Endothelial cell of umbilical vein (primary cell): ENCODE measurements around the gene FUT6.
"Not testable (repeated sequence)": the region's sequence is repeated elsewhere in the genome, so short reads cannot be mapped to it uniquely, and the experiment has no call there.

Experiments used
- CTCF ChIP-seq, 2 donors: IDR thresholded peaks; 1 replicate in 1 of 2; 2 replicates in 1 of 2; pipeline ENCODE4 v1.5.1; 2011; ENCODE audit warnings: low read length in 2 of 2, mild to moderate bottlenecking in 2 of 2, moderate library complexity in 2 of 2, control low read depth in 1 of 2, inconsistent platforms in 1 of 2, low read depth in 1 of 2; ENCODE audit not compliant: insufficient read depth in 1 of 2; ENCODE audit errors: extremely low read depth in 1 of 2
- EZH2 ChIP-seq: IDR thresholded peaks from 2 replicates; pipeline ENCODE4 v1.6.1; 2012; ENCODE audit warnings: borderline replicate concordance, low read depth, mild to moderate bottlenecking, moderate library complexity, low read length, inconsistent platforms; ENCODE audit not compliant: severe bottlenecking
- POLR2A ChIP-seq: IDR thresholded peaks from 2 replicates; pipeline ENCODE4 v1.6.1; 2012; ENCODE audit warnings: low read depth, mild to moderate bottlenecking, control low read depth, low read length
- POLR2AphosphoS5 ChIP-seq: IDR thresholded peaks from 2 replicates; pipeline ENCODE4 v1.6.1; 2012; ENCODE audit warnings: low read depth, mild to moderate bottlenecking, control low read depth, low read length, moderate library complexity; ENCODE audit not compliant: insufficient read depth

DNA sequence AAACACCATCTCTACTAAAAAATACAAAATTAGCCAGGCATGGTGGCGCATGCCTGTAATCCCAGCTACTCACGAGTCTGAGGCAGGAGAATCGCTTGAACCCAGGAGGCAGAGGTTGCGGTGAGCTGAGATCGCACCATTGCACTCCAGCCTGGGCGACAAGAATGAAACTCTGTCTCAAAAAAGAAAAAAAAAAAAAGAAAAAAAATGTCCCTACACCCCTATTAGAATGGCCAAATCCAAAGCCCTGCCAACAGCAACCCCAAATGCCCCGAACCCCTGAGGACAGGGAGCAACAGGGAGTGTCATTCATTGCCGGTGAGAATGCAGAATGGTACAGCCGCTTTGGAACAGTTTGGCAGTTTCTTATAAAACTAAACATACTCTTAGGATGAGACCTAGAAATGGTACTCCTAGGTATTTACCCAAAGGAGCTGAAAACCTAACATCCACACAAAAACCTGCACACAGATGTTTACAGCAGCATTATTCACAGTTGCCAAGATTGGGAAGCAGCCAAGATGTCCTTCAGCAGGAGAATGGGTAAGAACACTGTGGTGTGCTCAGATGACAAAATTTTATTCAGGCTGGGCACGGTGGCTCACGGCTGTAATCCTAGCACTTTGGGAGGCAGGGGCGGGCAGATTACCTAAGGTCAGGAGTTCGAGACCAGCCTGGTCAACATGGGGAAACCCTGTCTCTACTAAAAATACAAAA, 43.8 kb upstream of the FUT6 start:
- not testable (repeated sequence) for TF ChIP-seq POLR2A; POLR2AphosphoS5; CTCF (IDR thresholded peaks at IDR 0.05; ENCODE audit: extremely low read depth in 1 of 2, insufficient read depth in 1 of 2, low read depth in 1 of 2, low read length in 2 of 2); EZH2
